ENCODE data around the gene SRP68. TPM values are rescaled to one million over a fixed set of nuclear protein-coding genes. Genes with fewer than 3 reads are reported as not detected.

Gene SRP68
- total and polyA plus RNA-seq, 2 of the 8 experiments (the other 6 are each of a cell fraction or from before 2014, with no cell fraction given): 57.7 to 83.5 TPM

GRCh38 chr17:76053246-76054111, 18.8 kb downstream of the SRP68 start (continued):
- TF ChIP-seq ATF3 (IDR thresholded peaks at IDR 0.05; ENCODE audit: insufficient read depth, low read depth, low read length) (no peak), RFX5 (IDR thresholded peaks at IDR 0.05; ENCODE audit: borderline replicate concordance, low read depth, low read length) (no peak), CHD1 (IDR thresholded peaks at IDR 0.05; ENCODE audit: low read depth, low read length) (no peak), HDAC2 (IDR thresholded peaks at IDR 0.05; ENCODE audit: borderline replicate concordance in 1 of 2, low read depth in 2 of 2, low read length in 2 of 2) (no peak), E2F6 (IDR thresholded peaks at IDR 0.05) (no peak)

Measured in H1 (cell line).